Fibroblast of skin of right quadriceps (primary cell): Measurements from ENCODE around the gene FOXN3.

Experiments used
- DNase-seq: peaks from one replicate; pipeline ENCODE4 v3.0.0-alpha.2; 2013

FOXN3 gene

DNA sequence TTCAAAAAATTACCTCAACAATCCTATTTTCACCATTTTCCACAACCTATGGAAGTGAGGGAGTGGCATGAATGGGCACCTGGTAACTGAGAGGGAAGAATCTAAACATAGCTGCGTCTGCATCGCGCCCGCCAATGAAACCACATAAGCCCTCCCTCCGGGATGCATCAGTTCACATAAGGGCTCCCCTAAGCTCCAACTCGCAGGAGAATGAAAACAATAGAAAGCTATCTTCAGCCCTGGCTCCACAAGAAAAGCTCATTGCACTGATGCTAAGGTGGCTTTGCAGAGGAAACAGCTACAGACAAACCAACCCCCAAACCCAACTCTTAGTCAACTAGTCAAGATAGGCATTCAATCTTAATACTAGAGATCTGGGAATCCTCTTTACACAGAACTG, 173.3 kb downstream of the FOXN3 start:
- no peak for DNase-seq

DNA sequence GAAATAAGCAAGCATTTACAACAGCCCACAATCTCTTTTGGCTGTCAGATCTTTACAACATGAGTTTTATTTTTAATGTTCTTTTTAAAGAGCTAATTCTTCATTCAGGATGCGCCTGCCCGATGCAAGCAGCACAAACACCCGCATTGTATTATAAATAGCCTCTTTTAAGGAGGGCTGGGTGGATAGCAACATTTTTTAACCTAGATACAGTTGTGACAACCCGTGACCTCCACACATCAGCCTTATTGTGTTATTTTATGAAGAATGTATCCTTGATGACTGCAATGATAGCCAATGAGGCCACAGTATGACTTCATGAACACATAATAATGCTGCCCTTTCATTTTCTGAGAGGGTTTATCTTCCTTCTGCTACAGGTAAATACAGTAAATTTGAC, 173.7 kb downstream of the FOXN3 start:
- DNase-seq: no peak

DNA sequence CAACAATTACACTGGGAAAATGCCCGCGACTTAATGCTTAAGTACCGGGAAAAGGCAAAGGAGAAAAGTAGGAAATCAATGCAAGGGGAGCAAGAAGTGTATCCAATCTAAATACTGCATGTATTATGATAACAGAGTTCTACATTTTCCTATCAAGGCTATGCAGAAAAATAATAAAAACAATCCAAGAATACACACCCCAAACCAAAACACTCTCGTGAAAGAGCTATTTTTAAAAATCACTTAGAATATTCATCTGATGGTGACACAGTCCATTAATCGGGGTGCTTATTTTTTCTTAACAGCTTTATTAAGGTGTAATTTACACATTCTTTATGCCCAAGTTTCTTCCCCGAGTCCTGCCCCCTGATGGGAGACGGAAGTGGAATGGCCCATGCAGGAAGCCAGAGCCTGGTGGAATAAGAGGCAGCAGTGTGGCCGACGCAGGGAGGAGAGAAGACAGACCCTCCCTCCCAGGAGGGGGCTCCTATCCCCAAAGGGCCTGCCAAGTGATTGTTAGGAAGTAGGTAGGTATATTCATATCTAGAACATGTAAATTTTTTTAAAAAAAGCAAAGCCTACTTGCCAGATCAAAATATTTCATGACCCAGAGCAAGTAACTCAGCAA, 174.3 kb downstream of the FOXN3 start:
- no peak for DNase-seq

DNA sequence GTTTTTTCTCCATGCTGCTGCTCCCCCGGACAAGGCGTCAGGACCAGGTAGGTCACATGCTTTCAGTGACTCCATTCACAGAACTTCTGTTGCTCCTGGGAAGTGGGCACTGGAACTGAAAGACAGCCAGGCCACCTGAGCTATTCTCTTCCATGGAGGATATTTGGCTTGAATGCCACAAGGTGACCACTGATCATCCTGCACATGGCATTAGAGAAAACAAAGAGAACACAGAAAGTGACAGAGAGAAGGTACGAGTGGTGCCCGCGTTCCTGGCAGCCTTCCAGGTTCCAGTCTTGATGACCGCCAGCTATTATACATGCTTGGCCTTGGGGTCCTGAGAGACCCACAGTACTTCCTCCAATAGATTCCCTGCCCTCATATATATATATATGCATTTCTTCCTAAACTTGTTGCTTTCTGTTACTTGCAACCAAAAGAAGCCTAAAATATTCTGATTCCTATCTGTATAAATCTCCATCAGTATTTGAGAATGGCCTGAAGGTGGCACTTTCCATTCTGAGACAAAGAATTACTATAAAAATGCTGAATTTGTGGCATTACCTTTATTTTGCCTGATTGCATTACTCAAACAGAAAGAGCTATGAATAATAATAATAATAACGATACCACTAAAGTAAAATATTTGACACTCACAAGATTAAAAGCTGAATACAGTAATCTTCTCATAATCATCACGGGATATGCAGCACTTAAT, 174.9 kb downstream of the FOXN3 start:
- DNase-seq: no peak

DNA sequence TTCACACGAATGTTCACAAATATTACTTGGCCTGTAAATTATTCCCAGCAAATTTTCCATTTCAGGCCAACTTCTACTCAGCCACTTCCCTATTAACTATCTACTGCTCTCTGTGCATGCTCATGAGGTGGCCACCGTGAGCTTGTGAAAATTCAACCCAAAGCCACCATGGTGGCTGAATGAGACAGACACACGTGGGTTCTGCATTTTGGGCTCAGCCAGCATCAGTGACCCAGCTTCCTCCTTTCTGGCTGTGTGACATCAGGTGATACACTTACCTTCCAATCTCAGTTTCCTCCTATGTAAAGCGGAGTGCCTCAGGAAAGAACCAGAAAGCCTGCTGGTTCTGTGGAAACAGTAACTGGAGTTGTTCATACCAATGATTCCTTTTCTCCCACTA, 175.8 kb downstream of the FOXN3 start:
- no peak for DNase-seq

DNA sequence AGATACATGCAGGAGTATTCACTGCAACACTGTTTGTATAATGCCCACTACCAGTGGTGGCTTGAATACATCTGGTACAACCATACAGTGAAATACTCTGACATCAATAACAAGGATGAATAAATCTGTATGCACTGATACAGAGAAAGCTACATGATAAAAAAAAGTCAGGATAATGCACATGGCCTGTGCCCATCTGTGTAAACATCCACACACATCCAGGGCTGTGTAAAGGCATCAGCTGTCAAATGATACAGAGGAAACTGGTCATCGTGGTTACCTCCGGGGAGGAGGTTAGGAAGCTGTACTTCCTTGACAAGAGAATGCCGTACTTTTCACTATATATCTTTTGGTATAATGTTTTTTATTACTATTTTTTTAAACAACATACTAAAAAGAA, 176.6 kb downstream of the FOXN3 start:
- DNase-seq: peak; percentile 52

DNA sequence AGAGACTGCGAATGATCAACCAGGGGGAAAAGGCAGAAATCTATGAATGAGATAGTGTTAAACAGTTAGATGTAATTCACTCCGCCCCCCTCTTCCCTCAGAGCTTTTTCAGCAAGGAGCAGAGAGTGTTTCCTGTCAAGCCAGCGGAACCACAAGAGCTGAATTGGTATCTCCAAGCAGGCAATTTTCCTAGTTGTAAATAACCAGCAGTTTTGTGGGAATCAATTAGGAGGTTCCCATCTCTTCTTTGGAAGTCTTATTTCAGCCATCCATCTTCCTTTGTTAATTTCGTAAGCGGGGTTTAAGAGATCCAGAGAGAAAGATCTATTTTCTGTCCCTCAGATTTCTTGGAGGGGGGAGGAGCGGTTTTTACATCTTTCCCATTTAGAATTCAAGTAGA, 178.0 kb downstream of the FOXN3 start:
- DNase-seq: no peak

DNA sequence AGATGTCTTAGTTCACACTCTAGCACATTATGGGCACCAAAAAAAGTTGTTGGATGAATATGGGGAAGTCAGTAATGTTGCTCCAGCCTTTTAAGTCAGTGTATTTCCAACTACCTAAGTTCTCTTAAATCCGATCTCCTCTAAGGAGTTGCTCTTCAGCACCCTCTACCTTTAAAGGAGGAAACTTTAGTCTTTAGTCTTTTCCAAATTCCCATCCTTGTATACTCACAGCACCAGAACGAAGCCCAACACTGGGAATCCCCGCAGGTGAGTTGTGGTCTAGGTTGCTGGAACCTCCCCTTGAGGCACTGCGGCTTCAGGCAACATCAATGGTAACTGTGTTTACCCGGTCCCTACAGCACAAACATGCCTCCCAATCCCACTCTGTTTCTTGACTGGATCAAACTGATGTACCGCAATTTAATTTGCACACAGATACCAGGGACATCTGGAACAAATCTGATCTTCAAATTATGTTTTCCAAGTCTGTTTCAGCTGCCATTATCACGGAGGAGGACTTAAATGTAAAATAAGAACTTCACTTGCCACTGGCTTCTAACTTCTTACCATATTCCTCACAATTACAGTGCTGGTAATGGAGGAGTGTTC, 179.0 kb downstream of the FOXN3 start:
- no peak for DNase-seq

DNA sequence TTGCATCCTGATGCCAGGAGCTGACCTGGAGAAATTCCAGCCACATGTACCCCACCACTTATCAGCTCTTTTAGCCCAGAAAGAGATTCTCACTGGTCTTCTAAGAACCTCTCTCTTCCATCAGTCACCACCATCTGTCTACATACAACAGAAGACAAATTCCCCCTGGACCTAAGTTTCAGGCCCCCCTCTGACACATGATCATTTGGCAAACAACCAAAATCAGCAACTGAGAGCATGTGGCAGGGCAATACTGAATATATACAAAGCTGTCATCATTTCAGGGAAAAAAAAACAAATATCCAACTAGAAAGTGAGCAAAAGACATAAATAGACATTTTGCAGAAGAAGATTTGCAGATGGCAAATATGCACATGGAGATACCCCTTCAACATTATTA, 180.2 kb downstream of the FOXN3 start:
- no peak for DNase-seq

DNA sequence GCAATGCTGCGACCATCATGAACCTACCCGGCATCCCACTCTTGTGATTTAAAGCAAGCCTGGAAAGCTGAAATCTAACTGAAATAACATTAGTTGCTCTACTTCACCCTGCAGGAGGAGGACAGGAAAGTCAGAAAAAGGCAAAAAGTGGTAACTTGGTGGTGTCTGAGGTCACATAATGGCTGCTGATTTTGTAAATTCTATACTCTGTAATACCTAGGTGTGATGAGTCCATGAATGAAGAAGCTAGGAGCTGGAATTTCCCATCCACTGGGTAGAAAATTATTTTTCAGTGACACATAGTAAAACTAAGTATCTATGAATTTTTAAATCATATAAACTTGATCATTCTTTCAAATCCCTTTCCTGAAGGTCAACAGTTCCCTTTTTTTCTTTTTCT, 183.8 kb downstream of the FOXN3 start:
- DNase-seq: no peak

DNA sequence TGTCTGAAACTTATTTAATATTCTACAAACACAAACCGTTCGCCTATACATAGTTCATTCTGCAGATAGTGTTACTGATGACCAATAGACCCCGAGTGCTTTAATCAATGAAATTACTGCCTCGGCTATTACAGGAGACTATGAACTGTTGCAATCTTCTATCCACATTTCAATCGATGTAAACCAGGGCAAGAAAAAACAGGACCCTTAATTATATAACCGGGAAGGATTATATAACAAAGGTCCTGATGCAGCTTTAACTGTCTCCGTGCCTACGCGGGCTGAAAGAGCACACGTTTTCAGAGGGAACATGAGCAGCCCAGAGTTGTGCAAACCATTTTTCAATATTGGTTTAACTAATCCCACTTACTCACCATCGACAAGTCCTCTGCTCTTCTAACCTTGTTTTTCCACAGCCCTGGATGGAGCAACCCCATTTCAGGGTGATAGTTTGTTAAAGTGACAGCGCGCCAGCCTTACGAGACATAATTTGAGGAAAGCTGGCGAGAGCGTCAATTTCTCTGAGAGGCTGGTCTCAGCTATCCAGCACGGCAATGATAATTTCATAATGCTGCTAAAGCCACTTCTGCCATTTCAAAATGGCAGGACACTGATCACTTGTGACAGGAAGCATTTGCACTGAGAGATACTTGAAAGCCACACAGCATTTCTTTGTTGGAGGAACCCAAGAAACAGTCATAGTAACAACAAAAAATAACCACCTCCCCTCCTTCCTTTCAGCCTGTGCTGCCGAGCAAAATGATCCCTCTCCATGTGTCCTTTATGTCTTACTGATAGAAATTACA, 184.6 kb downstream of the FOXN3 start:
- no peak for DNase-seq

DNA sequence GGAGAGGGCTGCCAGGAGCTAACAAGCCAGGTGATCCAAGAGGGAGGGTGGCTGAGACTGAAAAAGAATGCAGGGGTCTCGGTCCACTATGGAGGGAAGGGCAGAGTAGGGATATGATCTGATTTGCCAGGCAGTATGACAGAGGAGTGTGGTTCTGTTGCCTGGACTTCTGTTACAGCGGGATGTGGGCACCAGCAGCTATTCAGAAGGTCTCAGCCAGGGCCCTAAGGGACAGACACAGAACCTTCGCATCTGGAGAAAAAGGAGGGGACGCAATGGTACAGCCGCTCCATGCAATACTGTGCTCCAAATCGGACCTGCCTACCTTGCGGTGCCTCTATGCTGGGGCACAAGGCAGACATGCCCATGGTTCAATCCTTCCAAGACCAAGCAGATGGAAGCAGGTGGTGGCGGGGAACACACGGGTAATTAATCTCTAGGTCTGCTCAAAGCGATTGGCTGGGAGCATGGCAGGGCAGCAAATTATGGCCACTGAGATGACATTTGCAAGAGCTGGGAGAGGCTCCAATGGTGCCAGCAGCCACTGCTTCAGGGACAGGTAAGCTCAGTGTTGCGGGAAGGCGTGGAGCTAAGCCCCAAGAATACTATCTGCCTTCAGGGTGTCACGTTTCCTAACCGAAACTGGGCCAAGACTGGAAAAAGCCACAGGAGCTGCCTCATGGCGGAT, 185.5 kb downstream of the FOXN3 start:
- DNase-seq: no peak

DNA sequence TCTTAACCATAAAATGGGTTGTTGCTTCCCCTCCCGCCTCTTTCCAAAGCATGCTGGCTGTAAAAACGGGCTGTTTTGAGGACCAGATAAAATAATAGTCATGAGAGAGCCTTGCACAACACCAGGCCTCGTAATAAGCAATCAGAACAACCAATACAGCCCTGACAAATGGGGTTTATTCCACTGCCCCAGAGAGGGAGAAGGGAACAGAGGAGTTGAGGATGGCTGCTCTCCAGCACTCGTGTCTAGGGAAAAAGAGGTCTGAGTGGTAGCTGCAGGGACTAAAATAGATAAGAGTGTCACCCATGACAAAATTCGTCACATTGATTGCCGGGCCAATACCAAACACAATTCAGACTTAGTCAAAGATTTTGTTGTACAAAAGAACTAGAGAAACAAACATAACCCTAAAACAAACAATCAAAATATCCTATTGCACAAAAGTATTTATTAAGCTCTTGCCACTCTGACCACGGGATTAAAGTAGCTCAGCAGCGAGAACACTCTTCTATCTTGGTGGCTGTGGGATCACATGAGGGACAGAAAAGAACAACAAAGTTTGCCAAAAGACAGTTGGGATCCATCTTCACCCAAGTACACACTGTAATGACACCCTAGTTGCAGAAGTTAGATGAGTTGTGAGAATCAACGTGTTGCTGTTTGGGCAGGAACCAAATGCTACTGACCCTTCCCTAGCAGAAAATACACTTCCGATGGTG, 188.0 kb downstream of the FOXN3 start:
- DNase-seq: no peak

DNA sequence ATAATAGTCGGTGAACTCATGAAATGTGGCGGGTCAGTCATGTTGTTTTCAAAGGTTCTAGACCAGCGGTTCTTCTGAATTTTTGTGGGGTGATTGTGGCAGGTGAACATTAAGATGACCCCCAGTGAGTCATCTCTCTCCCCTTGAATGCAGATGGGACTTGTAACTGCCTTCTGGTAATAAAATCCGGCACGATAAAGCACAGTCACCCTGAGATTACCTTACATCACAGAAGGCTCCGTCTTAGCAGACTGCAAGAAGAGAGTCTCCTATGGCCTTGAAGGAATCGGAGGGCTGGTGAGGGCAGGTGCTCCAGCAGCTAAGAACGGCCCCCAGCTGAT, 189.6 kb downstream of the FOXN3 start:
- DNase-seq: no peak

DNA sequence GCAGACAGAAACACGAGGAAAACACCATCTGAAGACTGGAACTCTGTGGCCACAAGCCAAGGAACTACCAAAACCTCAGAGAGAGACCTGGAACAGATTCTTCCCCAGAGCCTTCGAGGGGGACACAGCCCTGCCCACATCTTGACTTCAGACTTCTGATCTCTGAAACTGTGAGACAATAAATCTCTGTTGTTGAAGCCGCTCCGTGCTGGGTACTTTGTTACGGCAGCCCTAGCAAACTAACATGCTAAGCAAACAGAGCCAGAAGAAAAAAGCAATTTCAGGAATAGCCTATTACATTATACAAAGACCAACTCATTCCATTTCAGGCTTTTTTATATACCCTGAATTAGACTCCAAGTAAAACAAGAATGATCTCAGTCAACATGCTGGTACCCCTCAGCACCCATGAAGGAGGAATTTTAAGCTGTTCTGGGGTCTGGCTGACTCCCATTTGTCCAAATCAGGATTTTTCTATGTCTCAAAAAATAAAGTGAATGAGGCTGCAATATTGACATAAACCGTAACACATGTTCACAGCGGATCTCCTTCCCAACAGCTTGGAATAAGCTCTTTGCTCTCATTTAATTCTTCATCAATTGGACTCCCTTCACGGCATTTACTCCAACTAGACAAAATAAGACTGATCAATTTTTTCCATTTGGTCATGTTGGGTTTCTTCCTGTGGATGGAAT, 190.1 kb downstream of the FOXN3 start:
- DNase-seq: peak; percentile 33

DNA sequence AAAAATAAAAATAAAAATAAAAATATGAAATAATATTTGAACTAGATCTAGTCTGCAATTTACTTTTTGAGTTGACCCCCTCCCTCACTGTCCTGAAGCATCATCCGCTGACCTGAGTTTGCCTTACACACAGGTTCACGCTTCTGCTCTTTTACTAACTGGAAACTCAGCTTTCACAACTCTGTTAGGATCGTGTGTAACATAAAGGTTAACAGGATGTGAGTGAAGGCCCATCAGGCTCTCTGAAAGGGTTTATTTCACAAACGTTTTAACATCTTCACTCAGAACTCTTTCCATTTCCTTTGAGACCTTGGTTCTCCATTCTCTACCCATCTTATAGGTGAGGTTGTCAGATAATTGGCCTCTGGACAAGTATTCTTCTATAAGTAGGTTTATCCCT, 191.4 kb downstream of the FOXN3 start:
- DNase-seq: no peak

DNA sequence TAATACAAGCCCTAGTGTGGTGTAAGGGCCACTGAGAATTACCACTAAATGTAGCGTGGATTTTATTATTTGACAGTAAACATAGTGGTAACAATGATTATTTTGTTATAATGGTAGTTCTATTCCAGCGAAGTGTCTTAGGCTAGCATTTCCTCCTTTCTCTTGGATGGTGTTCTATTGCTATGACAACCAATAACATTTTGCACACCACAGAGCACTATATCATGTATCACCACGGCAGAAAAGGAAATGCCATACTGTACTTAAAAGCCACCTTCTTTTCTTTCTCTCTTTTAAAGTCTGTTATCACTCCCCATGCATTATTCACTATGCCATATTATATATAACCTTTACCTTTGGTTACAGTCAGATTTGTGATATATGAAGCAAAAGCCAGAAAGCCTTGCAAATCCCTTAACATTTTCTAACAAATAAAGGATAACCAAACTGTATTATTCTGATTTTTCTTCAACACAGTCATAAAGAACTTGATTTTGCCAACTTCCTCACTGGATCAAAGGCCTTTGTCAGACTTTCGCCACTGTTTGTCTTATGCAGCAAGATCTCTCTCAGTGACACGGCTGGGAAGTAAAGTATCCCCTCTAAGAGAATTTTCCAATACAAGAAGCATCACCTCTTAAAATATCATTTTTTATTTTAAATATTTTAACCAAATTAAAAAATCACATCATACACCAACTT, 195.8 kb downstream of the FOXN3 start:
- peak; percentile 72 for DNase-seq

DNA sequence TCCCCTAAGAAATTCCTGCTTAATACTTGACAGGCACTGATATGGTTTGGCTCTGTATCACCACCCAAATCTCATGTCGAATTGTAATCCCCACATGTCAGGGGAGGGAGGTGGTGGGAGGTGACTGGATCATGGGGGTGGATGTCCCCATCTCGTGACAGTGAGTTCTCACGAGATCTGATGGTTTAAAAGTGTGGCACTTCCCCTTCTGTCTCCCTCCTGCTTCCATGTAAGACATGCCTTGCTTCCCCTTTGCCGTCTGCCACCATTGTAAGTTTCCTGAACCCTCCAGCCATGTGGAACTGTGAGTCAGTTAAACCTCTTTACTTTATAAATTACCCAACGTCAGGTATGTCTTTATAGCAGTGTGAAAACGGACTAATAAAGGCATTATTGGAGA, 198.0 kb downstream of the FOXN3 start:
- DNase-seq: no peak

DNA sequence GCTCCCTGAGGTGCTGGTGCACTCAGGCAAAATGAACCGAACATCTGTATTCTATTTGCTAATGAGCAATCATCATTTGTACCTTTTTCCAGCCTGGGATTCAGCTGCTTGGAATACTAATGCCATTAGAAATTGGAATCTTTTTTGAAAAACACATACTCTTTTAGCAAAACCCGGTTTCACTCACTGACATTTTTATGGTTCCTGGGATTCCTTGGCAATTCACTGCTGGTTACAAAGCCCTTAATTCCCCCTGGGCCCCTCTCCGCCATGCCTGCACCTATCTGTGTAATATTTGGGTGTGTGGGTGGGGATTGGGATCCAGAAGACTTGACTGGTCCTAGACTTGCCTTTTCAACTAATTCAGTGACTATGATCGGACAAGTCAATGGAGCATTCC, 199.1 kb downstream of the FOXN3 start:
- DNase-seq: peak; percentile 41

DNA sequence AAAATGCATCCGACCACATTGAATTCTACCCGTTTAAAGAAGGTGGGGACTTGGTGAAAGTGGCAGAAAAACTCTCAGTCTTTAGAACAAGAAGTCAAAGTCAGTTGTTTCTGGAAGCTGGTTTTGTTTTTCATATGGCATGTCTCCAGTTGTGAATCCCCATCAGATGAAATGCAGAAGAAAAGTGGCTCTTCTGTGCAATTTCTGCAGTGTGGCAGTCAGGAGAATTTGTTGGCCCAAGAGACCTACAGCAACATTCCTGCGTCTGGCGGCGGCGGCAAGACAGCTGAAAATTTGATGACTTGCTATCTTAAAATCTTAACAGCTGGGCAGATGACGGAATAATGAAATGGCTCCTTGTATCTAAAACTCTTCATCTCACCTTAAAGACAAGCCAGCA, 201.5 kb downstream of the FOXN3 start:
- peak; percentile 34 for DNase-seq

DNA sequence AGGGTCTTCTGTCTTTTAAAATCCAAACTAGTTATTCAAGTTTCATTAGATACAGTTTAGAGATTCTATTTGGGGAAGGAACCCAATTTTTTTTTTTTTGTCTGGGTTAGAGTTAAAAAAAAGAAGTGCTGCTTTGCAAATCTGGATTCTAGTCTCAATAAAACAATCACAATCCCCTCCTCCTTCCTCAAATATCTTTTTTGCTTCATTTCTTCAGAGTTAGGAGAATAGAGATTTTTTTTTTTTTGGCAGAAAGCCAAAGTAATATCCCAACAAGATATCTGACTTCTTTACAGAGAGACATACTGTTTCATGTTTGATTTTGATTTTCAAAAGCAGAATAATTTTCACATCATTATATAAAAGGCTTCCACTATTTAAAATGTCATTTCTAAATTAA, 201.9 kb downstream of the FOXN3 start:
- no peak for DNase-seq
